GM12892 (cell line): ENCODE results near the gene SMYD1.

Experiments
- POLR2A ChIP-seq: IDR thresholded peaks from 2 replicates; pipeline ENCODE4 v1.6.1; 2011; ENCODE audit warnings: low read depth, low read length, control low read depth
- TAF1 ChIP-seq: IDR thresholded peaks from 2 replicates; pipeline ENCODE4 v1.6.1; 2011; ENCODE audit warnings: low read depth, mild to moderate bottlenecking, control low read depth, low read length, borderline replicate concordance

DNA sequence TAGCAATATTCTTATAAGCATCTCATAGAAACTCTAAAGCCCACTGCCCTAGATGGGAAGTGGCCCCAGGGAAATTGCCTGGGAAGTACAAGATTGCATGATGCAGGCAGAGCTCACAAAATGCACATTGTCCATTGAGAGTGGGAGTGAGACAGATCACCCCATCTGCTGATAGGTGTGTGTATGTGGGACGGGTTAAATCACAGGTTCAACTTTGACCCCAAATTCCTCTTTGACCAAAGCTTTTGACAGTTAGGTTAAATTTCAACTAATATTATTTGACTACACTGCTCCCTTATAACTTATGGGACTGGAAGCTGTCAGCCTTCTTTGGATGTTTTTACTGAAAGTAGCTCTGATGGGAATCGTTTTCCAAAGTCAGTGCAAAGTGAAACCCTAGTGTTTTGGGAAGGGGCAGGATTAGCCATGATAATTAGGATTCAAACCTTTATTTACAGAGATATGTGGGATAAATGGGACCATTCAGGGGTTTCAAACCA lies 71.6 kb downstream of the SMYD1 start:
- TF ChIP-seq TAF1 (no peak), POLR2A (no peak)
